DMS79 treated with DMSO at 0.1 percent for 48 hours (cell line): ENCODE measurements around the gene SH3RF3.

Experiments
- DNase-seq: peaks from one replicate; lab custom pipeline; 2025; lab: John Stamatoyannopoulos, UW

SH3RF3 gene

GRCh38 chr2:109184368-109184767, 55.4 kb downstream of the SH3RF3 start:
- no peak for DNase-seq

DNA sequence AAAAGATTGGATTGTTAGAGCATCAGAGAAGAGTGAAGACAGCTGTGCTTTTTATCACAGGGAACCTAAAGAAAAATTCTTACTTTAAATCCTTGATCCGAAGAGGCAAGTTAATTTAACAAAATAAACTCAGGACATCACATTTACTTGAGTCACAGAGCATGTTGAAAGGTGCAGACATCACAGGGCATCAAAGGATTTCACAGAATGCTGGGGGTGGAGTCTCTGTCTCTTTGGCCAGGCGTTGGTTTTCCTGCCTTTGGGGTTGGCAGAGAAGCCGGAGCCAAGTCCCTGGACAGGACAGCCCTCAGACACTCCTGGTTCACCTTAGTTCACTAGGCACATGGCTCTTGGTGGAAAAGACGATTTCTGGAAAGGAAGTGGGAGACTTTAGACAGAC, 56.3 kb downstream of the SH3RF3 start:
- no peak for DNase-seq

DNA sequence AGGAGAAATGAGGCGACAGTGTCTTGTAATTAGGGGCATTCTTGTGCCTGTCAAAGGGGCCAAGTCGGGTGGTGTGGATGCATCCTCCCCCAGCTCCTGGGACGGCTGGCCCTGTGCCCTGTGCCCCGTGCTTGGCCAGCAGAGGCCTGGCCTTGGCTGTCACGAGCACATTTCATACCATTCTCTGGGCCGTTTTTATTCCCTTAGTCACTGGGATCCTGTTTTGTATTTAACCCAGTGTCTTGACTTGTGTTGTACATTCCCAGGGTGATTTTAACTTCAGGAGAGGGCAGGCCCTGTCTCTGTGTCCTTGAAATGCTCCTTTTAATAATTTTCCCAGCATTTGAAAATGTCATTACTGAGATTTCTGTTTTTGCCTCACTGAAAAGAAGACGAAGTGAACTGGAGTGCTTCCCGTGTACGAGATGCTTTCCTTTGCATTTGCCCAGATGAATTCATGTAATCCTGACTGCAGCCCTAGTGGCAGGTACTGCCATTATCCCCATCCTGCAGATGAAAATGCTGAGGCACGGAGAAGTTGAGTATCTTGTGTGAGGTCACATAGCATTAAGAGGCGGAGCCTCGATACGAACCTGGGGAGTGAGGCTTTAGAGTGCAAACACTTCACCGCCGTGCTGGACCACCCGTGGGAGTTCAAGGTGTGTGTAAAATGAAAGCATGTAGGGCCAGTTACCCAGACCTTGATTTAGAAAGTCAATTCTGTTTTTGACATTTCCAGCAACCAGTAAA, 57.0 kb downstream of the SH3RF3 start:
- DNase-seq, result no peak

GRCh38 chr2:109186656-109187250, 57.7 kb downstream of the SH3RF3 start:
- DNase-seq, result no peak

GRCh38 chr2:109187711-109188495, 58.9 kb downstream of the SH3RF3 start:
- no peak for DNase-seq

DNA sequence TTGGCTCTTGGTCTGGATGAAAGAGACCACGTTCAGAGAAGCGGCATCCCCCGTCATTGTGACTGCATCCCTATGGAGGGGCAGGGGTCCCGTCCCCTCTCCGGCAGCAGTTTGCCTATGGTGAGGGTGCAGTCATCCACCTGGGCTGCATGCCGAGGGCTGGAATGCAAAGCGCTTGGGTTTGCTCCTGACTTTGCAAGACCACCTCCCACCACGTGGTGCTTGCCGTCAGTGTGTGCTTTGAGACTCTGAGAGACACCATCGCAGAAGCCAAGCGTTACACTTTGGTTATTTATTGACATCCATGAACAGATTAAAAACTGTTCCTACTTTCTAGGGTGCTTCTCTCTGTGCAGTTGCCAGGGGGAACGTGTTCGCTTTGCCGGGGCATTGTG, 59.5 kb downstream of the SH3RF3 start:
- no peak for DNase-seq

DNA sequence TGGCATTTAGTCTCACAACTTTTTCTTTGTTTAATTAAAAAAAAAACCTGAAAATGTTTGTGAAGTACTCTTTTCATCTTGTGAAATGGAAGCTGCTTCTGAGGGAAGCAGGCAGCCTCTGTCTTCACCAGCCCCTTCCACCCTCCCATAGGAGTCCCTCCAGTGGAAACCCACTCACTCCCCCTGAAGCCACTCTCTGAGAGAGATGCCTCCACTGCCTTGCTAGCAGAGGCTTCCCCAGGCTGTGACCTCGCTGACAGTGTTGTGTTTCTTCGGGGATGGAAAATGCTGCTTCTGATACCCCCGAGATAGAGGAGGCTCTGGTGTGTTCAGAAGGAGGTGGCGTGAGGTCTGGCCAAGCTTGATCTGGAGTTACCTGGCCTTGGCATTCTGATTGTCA, 59.9 kb downstream of the SH3RF3 start:
- no peak for DNase-seq

- no peak for DNase-seq
Observed at GRCh38 chr2:109189751-109190150, 60.7 kb downstream of the SH3RF3 start.

DNA sequence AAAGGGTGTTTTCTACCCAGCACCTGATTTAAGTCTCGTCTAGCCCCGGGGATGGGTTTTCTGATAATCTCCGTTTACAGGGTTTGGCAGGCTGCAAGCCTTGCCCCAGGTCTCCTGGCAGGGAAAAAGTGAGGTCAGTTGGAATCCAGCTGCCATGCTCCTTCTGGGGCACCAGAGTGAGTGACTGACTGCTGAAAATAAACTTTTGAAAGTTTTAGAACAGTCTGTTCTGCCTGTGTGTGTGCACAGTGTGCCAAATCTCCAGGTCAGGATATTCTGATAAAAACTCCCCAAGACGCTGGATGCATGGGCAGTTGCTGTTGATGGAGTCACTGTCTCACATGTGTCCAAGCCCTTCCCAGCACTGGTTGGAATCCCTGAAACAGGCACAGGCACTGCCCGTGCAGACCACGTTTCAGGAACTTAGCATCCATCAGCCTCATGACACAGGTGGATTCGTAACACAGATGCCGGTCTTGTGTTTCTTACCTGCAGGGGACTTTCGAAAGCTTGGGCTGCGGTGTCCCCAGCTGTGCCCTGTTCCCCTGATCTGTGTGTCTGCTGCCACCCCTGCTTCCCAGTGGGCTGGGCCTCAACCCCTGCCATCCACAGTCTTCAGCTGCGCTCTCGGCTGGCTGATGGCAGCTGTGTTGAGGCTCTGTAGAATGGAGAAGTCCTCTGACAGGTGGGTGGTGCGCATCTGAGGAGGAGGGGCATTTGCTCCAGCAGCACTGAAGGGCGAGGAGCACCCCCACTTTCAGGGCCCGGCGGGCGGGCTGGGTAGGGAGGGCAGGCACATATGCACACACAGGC, 65.0 kb downstream of the SH3RF3 start:
- no peak for DNase-seq

DNA sequence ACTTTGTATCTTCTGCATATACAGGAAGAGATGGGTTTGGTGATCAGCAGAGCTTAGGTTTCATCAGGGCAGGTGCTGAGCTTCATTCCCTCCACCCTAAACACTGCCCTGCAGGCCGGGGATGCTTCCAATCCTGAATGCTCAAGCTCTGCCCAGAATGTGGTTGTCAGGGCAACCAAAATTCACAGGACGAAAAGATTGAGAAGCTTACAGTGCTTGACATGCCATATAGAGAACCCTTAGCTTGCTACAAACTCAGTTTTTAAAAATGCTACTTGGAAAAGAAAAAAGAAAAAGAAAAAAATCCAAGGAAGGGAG, 65.6 kb downstream of the SH3RF3 start:
- peak; percentile 31 for DNase-seq

DNA sequence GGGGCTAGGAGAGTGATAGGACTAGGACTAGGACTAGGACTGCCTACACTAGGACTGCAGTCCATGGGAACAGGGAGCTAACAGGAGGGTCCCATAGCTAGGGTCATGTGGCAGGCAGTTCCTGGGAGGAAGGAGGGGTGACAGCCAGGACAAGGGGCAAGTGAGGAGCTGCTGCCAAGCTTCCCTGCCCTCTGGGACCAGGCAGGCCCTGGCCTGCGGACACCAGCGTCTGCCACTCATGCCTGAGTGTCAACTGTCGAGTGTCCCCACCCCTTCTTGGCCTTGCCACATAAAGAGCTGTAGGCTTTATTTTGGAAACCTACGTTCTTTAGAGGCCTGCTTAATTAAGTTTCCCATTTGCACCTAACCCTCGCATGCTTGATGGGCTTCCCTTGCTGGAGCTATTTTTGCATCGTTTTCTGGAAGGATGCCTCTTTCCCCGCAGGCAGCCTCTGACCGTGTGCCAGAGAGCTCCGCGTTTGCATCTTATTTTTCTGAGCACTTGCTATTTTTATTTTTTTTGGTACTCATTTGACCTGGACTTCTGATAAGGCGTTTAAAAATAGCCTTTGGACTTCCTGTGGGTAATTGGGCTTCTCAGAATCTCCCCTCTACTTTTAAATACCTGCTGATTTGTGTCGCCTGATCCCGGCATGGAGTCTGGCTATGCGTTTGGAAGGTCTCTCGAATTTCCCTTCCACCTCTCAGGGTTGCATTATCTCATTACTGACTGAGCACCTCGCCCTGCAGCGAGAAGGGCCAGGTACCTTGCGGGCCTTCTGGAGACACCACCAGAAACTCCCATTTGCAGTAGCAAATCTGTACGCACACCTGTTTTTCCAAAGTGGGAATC, 66.4 kb downstream of the SH3RF3 start:
- DNase-seq, result peak; percentile 81

DNA sequence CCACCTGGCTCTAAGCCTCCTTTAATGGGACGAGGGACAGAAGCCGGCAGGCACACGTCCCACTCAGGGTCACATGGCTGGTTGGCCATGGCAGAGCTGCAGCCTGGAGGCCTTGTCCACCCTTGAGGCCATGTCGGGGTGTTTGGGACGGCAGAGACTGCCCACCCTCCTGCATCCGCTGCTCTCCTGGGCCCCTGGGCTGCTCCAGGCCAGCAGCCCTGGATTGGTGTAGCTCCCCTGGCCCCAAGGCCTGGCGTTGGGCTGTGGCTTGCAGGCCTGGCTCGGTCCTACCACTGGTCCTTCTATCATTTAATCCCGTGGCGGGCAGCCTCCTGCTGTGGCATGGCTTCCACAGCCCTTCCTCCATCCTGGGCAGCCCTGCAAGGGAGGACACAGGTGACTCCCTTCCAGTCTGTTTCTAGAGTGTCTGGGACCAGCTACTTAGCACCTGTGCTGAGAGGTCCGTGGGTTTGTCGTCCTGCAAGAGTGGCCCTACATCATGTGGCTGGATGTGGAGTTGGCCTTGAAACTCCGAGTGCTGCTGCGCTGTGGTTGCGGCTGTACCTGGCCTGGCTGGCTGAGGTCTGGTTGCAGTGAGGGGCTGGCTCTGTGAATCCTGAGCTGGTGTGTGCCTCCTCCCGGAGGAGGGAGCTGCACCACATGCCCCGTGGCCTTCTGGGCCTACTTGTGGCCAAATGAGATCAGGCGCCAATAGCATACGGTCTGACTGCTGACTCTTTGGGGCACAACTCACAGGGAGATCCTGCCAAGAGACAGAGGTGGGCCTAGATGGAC, 67.3 kb downstream of the SH3RF3 start:
- peak; percentile 15 for DNase-seq

DNA sequence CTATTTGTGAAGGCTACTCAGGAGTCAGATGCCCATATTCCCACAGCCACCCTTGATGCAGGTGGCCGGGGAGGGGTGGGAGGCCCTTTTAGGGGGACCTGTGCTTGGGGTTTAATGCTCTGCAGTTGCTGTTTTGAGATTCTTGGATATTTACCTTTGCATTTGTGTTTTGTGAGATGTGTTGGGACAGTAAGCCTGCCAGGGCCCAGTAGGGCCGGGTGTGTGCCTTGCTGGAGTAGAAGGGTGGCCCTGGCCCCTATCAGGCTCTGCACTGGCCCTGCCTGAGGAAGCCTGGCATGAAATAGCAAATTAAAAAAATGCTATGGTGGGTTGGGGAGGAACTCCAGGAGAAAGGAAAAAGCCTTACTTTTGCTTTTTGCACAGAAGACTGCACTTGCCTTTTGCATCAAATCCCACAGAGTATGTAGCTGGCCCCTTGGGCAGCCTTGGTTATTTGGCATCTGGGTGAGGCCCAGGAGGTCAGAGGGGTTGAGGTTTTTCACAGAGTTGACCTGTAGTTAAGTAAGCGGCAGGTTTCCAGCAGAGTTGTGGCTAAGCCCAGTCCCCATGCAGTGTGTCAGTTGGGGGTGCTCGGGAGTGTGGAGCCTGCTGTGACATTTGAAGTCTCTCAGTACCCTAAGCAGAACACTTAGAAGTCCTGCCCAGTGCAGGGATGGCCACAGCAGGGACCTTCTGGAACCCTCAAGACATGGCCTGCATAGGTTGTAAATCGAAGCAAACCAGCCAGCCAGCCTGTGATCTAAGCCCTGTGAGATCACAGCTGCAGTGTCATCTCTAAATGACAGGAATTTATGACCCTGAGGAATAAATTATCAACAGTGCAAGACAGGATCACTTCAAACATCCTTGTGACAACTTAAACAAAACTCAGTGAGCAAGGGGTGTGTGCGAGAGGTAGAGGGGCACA, 68.8 kb downstream of the SH3RF3 start:
- DNase-seq, result no peak

DNA sequence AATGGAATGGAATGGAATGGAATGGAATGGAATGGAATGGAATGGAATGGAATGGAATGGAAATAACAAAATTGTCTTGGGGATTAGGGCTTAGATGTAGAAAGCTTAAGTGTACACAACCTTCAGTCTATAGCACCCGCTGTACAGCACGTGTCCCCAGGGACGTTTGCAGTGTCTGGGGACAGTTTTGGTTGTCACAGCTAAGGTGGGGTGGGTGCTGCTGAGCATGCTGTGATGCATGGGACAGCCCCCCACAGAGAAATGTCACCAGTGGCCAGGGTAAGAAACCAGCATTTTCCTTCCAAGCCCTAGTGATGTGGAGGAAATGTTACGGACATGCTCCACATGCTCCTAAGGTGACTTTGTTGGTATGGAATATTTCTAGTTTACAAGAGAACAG, 70.8 kb downstream of the SH3RF3 start:
- DNase-seq, result no peak

GRCh38 chr2:109200616-109201464, 71.8 kb downstream of the SH3RF3 start:
- no peak for DNase-seq

DNA sequence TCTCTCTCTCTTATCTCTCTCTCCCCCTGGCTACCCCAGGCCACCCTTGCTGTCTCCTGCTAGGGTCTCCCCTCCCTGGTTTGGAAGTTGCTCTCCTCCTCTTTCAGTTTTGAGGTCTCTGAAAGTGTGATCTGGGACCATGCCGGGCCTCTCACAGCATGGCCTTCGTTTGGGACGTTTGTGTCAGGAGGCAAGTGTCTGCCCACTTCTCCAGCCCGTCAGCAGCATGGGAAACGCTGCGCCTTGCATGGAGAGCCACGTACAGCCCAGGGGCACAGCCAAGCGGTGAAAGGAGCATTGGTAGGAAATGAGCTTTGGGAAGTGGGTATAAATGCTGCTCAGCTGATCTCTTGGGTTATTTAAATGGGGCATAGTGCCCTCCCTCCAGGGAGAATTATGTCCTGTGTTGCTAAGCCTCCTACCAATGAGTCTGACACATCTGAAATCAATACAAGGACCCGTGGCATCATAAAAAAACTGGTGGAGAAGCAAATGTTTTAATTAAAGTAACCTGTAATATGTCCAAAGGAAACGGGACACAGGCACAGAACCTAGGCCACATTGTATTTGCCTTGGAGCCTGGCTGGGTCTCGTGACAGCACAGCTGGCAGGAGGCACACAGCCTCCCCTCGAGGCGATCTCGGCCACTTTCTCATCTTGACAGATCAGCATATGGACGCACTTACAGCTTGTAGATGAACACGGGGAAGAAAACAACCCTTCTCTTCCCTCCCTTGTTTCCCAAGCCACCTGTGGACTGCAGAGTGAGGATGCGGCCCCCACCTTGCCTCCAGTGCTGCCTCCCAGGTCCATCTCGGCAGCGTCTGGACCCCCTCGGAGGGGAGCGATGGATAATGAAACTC, 72.7 kb downstream of the SH3RF3 start:
- DNase-seq, result no peak

DNA sequence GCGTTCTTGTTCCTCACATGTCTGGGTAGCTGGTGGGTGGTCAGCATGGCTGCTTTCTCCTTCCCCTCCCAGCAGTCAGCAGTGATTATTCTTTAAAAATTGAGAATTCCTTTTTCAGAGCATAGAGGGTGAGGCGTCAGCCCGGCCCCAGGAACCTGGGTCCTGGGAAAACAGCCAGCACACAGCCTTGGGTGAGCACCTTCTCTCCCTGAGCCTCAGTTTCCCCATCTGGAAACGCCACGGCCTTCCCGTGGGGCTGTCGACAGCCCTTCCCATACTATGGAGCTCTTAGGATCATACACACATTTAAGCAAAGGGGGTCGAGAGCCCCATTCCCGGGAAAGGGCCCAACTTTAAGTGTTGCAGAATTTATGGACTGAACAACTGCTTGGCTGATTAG, 73.5 kb downstream of the SH3RF3 start:
- DNase-seq, result no peak
